HepG2 (cell line): ENCODE measurements around the gene CEP68. TPM values are rescaled to one million over a fixed set of nuclear protein-coding genes. Genes with fewer than 3 reads are reported as not detected.

Experiments
- AKNA ChIP-seq: sonication (generic); formaldehyde crosslinking; IDR thresholded peaks from 2 replicates; pipeline ENCODE4 v1.4.0; 2020; ENCODE audit warnings: missing genetic modification reagents, borderline replicate concordance
- CBFB ChIP-seq: sonication (generic); formaldehyde crosslinking; IDR thresholded peaks from 2 replicates; pipeline ENCODE4 v1.4.0; 2020; ENCODE audit warnings: missing genetic modification reagents
- DDIT3 ChIP-seq: sonication (generic); formaldehyde crosslinking; IDR thresholded peaks from 2 replicates; pipeline ENCODE4 v1.4.0; 2020; ENCODE audit warnings: mild to moderate bottlenecking, missing genetic modification reagents
- GLI4 ChIP-seq: sonication (generic); formaldehyde crosslinking; IDR thresholded peaks from 2 replicates; pipeline ENCODE4 v1.5.1; 2020; ENCODE audit warnings: missing genetic modification reagents, mild to moderate bottlenecking, moderate library complexity, borderline replicate concordance
- HMGXB3 ChIP-seq: sonication (generic); formaldehyde crosslinking; IDR thresholded peaks from 2 replicates; pipeline ENCODE4 v1.4.0; 2020; ENCODE audit warnings: missing genetic modification reagents, borderline replicate concordance
- JDP2 ChIP-seq: sonication (generic); formaldehyde crosslinking; IDR thresholded peaks from 2 replicates; pipeline ENCODE4 v1.8.1; 2022; ENCODE audit warnings: missing genetic modification reagents, borderline replicate concordance
- KDM6A ChIP-seq: IDR thresholded peaks from 2 replicates; pipeline ENCODE4 v1.6.1; 2016; ENCODE audit warnings: low read depth
- PITX1 ChIP-seq: sonication (generic); formaldehyde crosslinking; IDR thresholded peaks from 2 replicates; pipeline ENCODE4 v1.5.1; 2020; ENCODE audit warnings: mild to moderate bottlenecking, missing genetic modification reagents
- SAP130 ChIP-seq: IDR thresholded peaks from 2 replicates; pipeline ENCODE4 v1.6.1; 2016; ENCODE audit warnings: low read depth
- SP5 ChIP-seq: IDR thresholded peaks from 2 replicates; pipeline ENCODE4 v1.6.1; 2016; ENCODE audit warnings: low read depth, borderline replicate concordance
- ZNF33A ChIP-seq: sonication (generic); formaldehyde crosslinking; IDR thresholded peaks from 2 replicates; pipeline ENCODE4 v1.5.1; 2020; ENCODE audit warnings: missing genetic modification reagents, mild to moderate bottlenecking, moderate library complexity, borderline replicate concordance
- ZNF639 ChIP-seq: conservative IDR thresholded peaks from 2 replicates; pipeline ENCODE4 v1.6.1; 2018; ENCODE audit warnings: missing genetic modification reagents
- ZNF687 ChIP-seq: sonication (generic); formaldehyde crosslinking; IDR thresholded peaks from 2 replicates; pipeline ENCODE4 v1.5.1; 2020; ENCODE audit warnings: mild to moderate bottlenecking, missing genetic modification reagents, moderate library complexity
- ZSCAN12 ChIP-seq: sonication (generic); formaldehyde crosslinking; IDR thresholded peaks from 2 replicates; pipeline ENCODE4 v1.9.0; 2021; ENCODE audit warnings: mild to moderate bottlenecking, missing genetic modification reagents
- polyA plus RNA-seq, 8 experiments: library from polyadenylated mRNA; depleted of rRNA in 3 of 8; stranded (reverse) in 7 of 8; unstranded in 1 of 8; fragments of >200 nt; fragmentation: Illumina TruSeq in 4 of 8; extraction: Trizol in 4 of 8; gene quantifications; 2 replicates each; pipeline versions ENCODE4 v1.2.1 to v1.2.3, GENCODE V29; 2011 to 2016; ENCODE audit warnings: low read depth in 4 of 8, missing spikeins in 1 of 8, mixed read lengths in 1 of 8; ENCODE audit not compliant: insufficient read depth in 1 of 8
- total RNA-seq, 5 experiments: library from RNA; depleted of rRNA; stranded (reverse); fragments of >200 nt; fragmentation: Illumina TruSeq; extraction: Trizol; gene quantifications; 2 replicates each; pipeline ENCODE4 v1.2.3, GENCODE V29; 2016; ENCODE audit warnings: low read depth in 1 of 5

CEP68 gene
- total and polyA plus RNA-seq, 2 of the 13 experiments (the other 11 are each of a cell fraction or from before 2014, with no cell fraction given) = 5.7 to 9.3 TPM

GRCh38 chr2:65054749-65055421 is 1.3 kb upstream of the CEP68 start (continued):
- no peak for TF ChIP-seq ZNF687 (CRISPR knock-in tag)
- TF ChIP-seq ZNF639 (CRISPR knock-in tag) = no peak
- no peak for TF ChIP-seq HMGXB3 (CRISPR knock-in tag)
- TF ChIP-seq SP5 (CRISPR knock-in tag) = no peak
- TF ChIP-seq PITX1 (CRISPR knock-in tag) = peak; percentile 60; the same call in 1 of the 2 replicates
- TF ChIP-seq AKNA (CRISPR knock-in tag) = no peak
- peak; percentile 61; the same call in 1 of the 2 replicates for TF ChIP-seq SAP130 (CRISPR knock-in tag)
- no peak for TF ChIP-seq CBFB
- TF ChIP-seq KDM6A (CRISPR knock-in tag) = no peak
- no peak for TF ChIP-seq GLI4 (CRISPR knock-in tag)
- no peak for TF ChIP-seq JDP2 (CRISPR knock-in tag)
- no peak for TF ChIP-seq DDIT3
- no peak for TF ChIP-seq ZSCAN12 (CRISPR knock-in tag)
- TF ChIP-seq ZNF33A (CRISPR knock-in tag) = no peak
